Ishikawa (cell line): ENCODE measurements around the gene PAPSS2.

ENCODE experiments used
- CEBPB ChIP-seq: IDR thresholded peaks from 2 replicates; pipeline ENCODE4 v1.6.1; 2012
- CREB1 ChIP-seq: IDR thresholded peaks from 2 replicates; pipeline ENCODE4 v1.6.1; 2012; ENCODE audit warnings: low read depth
- EP300 ChIP-seq: IDR thresholded peaks from 2 replicates; pipeline ENCODE4 v1.6.1; 2012; ENCODE audit warnings: borderline replicate concordance
- FOXM1 ChIP-seq: IDR thresholded peaks from 2 replicates; pipeline ENCODE4 v1.6.1; 2012; ENCODE audit warnings: low read depth, borderline replicate concordance
- MAX ChIP-seq: IDR thresholded peaks from 2 replicates; pipeline ENCODE4 v1.6.1; 2012
- NFIC ChIP-seq: IDR thresholded peaks from 2 replicates; pipeline ENCODE4 v1.6.1; 2012
- RAD21 ChIP-seq: IDR thresholded peaks from 2 replicates; pipeline ENCODE4 v1.6.1; 2012; ENCODE audit warnings: low read depth
- REST ChIP-seq: IDR thresholded peaks from 2 replicates; pipeline ENCODE4 v1.6.1; 2012; ENCODE audit warnings: low read depth, mild to moderate bottlenecking
- TAF1 ChIP-seq: IDR thresholded peaks from 2 replicates; pipeline ENCODE4 v1.6.1; 2012; ENCODE audit warnings: low read depth, mild to moderate bottlenecking
- TEAD4 ChIP-seq: IDR thresholded peaks from 2 replicates; pipeline ENCODE4 v1.6.1; 2012
- USF1 ChIP-seq: IDR thresholded peaks from 2 replicates; pipeline ENCODE4 v1.6.1; 2012
- YY1 ChIP-seq: IDR thresholded peaks from 2 replicates; pipeline ENCODE4 v1.6.1; 2012; ENCODE audit warnings: low read depth
- ZBTB7A ChIP-seq: IDR thresholded peaks from 2 replicates; pipeline ENCODE4 v1.6.1; 2012; ENCODE audit warnings: low read depth

GRCh38 chr10:87677595-87677994 lies 17.9 kb downstream of the PAPSS2 start:
- TF ChIP-seq EP300: no peak
- no peak for TF ChIP-seq CEBPB
- TF ChIP-seq MAX: no peak
- no peak for TF ChIP-seq TAF1
- TF ChIP-seq FOXM1: no peak
- no peak for TF ChIP-seq RAD21
- TF ChIP-seq YY1: no peak
- TF ChIP-seq CREB1: no peak
- no peak for TF ChIP-seq NFIC
- TF ChIP-seq REST: no peak
- no peak for TF ChIP-seq USF1
- no peak for TF ChIP-seq ZBTB7A
- TF ChIP-seq TEAD4: no peak
